G401 (cell line): ENCODE results near the gene REN. TPM values are rescaled to one million over a fixed set of nuclear protein-coding genes. Genes with fewer than 3 reads are reported as not detected.
A peak's percentile ranks its signal among the peaks of the same experiment; 100 is the strongest.

Source experiments
- DNase-seq: peaks from one replicate; pipeline ENCODE4 v3.0.0-alpha.2; 2015; ENCODE audit warnings: low spot score
- in situ Hi-C: cut with HindIII; loops from 2 replicates; pipeline ENCODE4 v1.10.0; 2016; ENCODE audit warnings: low sequenced_read_pairs, mixed read lengths
- total RNA-seq: library from RNA; depleted of rRNA; stranded (reverse); fragments of >200 nt; shearing (Covaris generic); gene quantifications from 2 replicates; pipeline ENCODE4 v1.2.3, GENCODE V29; 2014; rRNA removed

Gene REN
- not detected in 2 replicates for total RNA-seq

DNA sequence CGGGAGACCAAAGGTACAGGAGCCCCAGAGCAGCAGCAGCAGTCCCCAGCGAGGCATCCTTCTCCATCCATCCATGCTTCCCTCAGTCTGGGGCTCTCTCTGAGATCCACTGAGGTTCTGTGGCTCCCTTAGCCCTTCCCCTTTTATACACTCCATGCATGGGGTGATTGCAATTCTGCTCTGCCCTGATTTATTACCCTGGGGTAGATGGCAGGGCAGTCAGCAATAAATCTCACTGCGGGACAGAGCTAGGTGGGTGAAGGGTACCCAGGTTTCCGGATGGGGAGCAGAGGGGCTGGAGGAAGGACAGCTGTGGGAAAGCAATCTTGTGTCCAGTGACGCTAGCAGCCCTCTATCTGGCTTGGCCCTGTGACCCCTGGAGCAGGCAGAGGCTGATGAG is at the start of gene REN:
Gene REN (minus strand): TSS at position 119 of the 400 bp plus-strand sequence. CDS start 44 bp downstream, at position 75.
- no peak for DNase-seq
- in situ Hi-C loops = no loop called here

DNA sequence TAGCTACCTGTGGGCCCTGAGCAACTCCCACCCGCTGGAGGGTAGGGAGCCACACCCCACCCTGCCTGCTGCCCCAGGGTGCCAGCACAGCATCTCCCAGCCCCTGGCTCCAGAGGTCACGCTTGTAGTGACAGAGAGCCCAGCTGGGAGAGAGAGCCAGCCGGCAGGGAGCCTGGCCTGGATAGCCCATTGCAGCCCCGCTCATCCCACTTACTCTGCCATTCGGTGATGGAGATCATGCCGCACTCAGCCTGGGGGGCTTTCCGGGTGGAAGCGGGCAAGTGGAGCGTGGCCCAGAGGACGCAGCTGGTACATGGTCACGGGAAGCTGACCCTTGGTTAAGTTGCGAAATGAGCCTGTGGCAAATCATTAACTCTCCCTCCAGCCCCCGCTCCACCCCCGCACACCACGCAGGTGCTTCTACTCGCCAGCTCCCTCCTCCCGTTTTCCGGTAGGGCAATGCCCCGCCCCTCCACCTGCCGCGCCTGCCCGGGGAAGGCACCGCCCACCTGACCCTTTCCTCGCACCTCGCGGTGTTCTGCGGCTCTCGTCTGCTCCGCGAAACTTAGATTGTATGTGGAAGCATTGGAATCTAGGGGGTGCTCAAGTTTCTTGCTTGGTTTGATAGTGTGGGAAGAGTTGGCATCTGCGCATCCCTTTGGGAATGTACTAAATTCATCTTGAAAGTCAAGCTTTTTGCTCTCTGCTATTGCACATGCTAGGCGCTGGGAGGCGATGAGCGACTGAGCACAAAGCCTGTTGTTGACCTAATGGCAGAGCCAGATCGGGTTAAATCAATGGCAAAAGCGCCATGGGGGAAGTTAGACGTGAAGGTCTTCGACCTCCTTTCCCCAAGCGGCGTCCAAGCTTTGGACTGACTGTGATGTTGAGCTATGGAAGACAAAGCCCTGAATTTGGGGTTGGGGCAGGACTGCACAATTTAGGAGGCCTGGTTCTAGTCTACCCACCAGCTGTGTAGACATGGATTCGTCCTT is 47.8 kb upstream of the REN start, which contains the start of gene GOLT1A:
Gene GOLT1A (minus strand): TSS at position 321 of the 995 bp plus-strand sequence. CDS start 82 bp downstream, at position 239.
- DNase-seq = peak; percentile 62
- in situ Hi-C loops = no loop called here

DNA sequence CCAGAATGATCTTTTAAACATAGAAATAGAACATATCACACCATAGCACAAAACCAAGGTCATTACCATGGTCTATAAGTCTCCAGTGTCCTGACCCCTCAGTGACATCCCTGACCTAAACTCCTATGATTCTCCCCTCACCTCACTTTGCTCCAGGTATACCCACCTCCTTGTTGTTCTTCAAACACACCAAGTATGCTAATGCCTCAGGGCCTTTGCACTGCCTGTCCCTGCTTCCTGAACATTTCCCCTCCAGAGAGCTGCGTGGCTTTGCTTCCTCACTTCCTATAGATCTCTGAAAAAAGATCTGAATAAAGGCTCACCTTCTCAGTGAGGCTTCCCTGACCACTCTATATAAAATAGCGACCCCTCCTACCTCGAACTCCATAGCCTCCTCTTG is 46.6 kb upstream of the REN start:
- DNase-seq = no peak
- in situ Hi-C loops = no loop called here

DNA sequence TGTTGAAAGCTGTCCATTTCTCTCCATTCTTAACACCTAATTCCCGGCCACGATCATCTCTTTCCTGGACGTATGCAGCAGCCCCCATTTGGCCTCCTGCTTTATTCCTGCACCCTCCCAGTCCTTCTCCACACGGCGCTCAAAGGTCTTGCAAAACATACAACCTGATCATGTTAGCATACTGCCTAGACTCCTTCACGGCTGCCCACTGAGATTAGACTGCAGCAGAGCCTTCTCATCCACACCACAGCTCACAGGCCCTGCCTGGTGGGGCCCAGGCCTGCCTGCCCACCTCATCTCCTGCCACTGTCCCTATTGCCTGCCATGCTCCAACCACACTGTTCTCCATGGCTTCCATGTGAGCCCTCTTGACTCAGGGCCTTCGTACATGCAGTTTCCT is 44.9 kb upstream of the REN start:
- in situ Hi-C loops = no loop called here

DNA sequence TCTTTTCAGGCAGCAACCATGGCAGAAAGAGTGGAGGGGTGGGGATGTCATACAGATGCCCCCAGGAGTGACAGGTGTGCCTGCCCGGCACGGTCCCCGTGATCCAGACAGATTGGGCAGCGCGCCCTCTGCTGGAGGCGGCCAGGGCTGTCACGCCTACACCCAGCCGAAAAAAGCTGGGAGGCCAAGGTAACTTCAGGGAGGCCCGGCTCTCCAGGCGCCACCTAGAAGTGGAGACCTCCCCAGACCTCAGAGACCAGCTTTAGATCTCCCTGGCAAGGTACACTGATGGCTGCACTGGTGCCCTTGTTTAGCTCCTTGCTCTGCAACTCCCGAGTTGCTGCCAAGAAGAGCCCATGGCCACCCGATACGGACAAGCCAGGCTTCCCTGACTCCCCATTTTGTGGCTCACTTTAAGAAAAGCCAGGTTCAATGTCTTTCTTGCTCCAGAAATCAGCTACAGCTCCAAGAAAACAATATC is 41.0 kb upstream of the REN start:
- peak; percentile 52 for DNase-seq
- in situ Hi-C loops = no loop called here

More for the DNA sequence above, 44.9 kb upstream of the REN start:
- no peak for DNase-seq

DNA sequence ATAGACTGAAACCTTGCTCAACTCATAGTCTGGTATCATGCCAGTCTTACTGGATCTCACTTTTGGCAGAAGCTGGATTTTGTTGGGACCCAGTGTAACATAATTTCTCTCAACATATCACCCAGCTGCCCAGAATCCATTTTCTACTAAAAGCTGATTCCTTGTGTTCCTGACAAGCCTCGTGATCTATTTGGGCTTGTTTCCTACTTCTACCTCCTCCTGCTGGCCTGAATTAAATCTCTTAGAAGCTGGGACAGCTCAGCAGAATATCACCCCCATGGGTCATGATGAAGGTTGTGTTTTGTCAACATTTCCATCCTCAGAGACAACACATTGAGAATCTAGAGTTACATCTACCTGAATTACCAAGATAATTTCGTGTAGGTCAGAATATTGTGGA is 40.0 kb upstream of the REN start:
- in situ Hi-C loops = no loop called here

DNA sequence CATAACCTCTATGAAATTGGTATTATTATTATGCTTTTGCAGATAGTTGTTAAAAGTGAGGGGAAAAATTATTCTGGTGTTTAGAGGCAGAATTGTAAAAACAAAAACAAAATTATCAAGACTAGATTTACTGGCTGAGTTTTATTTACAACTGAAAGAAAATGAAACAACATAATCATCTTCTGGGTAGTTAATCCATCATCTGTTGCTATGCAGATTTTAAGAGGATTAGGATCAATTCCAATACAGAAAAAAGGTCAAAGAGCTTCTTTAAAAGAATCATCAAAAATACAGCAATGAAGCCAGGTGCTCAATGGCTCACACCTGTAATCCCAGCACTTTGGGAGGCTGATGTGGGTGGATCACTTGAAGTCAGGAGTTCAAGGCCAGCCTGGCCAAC is 39.3 kb upstream of the REN start:
- in situ Hi-C loops = no loop called here
- DNase-seq = no peak

More for the DNA sequence above, 40.0 kb upstream of the REN start:
- no peak for DNase-seq

DNA sequence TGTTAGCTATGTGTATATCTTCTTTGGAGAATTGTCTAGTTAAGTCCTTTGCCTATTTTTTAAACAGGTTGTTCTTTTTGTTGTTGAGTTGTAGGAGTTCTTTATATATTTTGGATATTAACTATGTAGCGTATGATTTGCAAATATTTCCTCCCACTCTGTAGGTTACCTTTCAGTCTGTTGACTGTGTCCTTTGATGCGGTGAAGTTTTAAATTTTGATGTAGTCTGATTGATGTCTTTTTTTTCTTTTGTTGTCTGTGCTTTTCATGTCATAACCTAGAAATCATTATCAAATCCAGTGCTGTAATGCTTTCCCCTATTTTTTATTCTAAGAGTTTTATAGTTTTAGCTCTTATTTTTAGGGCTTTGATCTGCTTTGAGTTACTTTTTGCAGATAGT is 38.8 kb upstream of the REN start:
- in situ Hi-C loops = no loop called here
- DNase-seq = no peak

DNA sequence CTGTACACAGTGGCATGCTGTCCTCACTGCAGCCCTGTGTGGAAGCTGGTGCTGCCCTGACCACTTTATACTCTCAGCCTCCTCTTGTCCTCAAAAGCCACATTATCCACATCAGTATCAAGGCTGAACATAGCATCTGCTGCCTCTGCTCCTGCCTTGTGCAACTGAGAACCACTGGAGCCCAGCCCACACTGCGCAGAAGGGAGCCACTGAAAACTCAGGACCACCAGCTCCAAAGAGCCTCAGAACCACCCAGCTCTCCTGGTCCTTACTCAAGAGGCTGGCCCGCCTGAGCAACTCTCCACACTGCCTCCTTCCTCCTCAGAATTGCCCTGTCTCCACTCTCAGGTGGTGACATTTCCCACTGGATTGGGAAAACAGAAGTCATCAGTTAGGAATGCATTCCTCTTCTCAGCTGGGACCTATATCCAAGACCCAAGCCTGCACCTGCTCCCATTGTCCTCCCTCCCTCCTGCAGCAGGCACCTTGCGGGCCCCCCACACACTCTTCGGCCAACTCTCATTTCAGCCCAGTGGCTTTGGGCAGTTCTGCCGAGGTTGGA is 37.1 kb upstream of the REN start:
- in situ Hi-C loops = no loop called here
- DNase-seq = no peak

DNA sequence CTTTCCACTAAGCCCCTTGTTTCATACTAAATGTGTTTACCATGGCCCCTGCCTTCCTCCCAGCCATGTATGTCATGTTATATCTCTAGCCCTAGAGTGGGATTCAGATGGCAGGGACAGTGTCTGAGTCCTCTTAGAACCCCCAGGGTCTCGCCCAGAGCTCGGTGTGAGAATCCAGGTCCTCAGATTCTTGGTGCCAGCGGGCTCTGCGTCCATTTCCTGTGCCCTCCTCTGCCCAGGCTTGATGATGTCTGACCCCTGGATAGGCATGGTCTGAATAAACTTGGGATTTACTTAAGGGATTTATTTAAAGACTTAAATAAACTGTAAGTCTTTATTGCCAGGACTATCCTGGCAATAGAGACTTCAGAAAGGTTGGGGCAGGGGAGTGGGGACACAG is 36.3 kb upstream of the REN start:
- in situ Hi-C loops = no loop called here
- DNase-seq = no peak

DNA sequence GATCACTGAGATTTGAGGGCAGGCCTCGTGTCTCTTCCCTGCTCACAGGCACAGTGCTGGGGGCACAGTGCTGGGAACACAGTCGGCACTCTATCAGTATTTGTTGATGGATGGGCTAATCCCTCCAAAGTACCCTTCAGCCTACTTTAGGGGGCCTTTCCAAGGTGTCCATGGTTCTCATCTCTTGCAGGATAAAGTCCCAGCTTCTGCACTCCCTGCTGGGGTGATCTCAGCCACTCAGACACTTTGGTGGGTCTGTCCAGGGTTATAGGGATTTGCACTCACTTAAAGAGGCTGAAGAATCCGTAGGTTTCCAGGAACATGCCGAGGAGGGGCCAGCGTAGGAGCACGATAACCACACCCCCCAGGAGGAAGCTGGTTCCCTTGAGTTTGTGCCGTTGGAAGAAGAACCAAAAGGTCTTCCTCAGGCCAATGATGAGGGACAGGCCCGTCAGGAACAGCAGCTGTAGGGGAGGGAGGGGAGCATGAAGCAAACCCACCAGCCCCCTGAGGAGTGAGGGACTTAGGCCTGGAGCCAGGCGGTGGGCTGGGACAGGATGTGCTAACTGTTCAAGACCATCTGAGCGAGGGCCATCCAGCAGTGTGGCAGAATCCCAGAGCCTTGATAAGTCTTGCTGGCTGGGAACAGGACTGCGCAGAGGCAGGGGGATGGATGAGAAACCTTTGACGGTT is 35.4 kb upstream of the REN start:
- in situ Hi-C loops = no loop called here
- DNase-seq = no peak

DNA sequence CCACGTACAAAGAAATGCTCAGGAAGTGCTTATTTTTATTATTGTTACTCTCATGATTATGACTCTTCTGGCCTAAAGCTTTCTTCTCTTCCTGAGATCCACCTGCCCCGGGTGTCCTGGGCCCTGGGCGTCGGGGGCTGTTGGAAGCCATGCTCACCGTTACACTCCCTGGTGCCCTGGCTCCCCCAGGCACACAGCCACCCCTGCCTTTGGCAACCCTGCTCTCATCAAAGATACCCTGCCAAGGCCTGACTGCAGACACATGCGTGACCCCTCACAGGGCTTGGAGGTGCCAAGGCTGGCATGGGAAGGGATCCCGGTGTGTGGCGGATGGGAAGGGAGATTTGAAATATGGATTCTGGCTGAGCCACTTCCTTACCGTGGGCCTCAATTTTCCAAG is 33.4 kb upstream of the REN start:
- in situ Hi-C loops = no loop called here

DNA sequence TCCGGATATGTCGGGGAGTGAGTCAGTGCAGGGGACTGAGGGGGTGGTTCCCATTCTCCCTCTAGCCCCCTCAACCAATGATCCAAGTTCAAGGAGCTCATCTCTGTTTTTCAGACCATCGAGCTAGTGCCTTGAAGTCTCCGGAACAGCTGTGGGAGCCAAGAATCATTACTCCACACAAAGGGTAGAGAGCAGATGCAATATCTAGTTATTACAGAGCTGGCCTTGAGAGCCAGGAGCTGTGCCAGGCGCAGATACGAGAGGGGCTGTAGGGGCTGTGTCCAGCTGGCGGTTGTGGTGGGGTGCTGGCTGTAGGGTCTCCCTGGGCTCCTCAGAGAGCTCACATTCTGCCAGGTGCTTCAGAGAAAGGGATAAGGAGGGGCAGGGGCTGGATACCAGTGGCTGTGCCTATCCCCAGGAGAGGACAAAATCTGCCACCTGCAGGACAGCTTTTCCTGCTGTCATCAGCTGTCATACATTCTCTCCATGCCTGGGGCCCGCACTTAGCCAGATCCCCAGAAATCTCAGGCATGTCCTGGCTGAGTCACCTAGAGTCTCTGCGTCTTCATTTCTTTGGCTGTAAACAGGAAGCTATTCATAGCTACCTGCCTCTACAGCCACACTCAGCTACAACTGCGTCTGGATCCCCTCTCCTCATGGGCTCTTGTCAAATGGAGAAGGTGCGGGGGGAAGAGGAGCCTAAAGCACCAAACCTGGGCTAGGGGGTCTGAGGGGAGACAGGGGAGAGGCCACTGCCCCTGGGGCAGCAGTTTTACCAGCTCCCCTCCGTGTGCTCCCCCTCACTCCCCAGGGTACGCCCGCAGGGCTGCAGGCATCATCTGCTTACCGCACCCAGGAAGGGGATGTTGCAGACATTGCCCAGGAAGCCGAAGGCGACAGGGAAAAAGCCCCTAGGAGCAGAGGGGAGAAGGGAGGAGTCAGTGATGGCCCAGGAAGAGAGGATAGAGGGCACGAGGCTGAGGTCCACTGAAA is 32.5 kb upstream of the REN start:
- peak; percentile 12 for DNase-seq
- in situ Hi-C loops = no loop called here

More for the DNA sequence above, 33.4 kb upstream of the REN start:
- no peak for DNase-seq

DNA sequence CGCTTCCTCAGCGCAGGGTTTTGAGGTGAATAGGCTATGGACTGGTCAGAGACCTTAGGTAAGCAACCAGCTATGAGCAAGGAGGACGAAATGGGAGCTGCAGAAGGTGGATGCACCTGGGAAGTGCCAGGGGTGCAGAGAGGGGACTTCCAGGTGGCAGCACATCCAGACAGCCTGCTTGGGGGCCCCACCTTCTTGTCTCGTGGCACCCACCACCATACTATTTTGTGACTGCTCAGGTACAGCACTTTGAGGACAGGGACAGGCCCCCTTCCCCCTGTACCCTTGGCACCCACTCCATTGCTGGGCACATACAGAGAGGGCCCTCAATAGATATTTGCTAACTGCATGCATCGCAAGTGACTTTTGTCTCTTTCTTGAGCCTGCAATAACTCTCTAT is 30.9 kb upstream of the REN start:
- no peak for DNase-seq
- in situ Hi-C loops = no loop called here

DNA sequence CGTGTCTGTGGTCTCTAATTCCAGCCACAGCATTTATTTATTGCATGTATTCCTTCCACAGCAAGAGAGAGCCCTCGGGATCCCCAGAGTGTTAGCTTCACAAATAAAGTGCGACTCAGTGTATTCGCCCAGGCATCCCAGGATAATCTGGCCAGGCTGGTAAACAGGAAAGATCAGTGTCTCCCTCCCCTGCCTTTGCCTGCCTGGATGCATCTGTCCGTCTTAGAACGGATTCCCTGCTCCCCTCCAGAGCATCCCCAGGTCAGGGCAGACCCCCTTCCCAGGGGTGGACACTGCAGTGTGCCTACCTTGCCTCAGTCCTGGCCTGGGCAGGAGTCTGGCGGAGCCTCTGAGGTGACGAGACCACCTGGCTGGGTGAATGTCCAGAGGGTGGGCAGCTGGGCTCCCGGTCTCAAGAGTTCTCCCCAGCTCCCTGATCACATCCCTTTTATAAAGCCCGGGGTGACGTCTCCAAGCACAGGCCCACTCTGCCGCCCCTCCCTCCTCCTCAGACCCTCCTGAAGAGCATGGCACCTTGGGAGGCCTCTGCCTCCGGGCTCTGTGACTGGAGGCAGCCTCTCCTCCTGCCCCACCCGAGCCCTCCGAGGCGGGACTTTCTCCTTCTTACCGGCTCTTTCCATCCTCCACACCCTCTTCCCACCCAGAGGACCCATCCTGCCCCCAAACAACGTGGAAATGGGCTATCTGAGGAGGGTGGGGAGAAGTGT is 30.1 kb upstream of the REN start, which contains the start of gene KISS1:
Gene KISS1 (minus strand): TSS at position 424 of the 728 bp plus-strand sequence. CDS start 3,615 bp downstream, outside the sequence.
- in situ Hi-C loops = no loop called here
- no peak for DNase-seq

DNA sequence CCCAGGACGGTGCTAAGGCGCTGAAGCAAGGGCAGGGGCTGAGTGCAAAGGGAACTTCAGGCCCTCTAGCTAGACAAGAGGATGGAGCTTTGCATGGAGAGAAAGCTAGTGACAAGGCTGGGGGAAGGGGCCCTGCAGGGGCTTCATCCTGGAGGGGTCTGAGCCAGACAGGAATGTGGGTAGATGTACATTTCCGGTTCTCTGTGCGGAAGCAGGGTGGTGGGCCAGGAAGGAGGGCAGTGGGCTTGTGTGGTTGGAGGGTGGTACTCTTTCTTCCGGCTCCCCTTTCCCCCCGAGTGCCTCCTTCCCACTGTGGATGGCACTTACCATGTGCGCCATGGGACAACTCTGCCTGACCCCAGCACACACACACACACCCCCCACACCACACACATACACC is 28.6 kb upstream of the REN start:
- in situ Hi-C loops = no loop called here
- no peak for DNase-seq

DNA sequence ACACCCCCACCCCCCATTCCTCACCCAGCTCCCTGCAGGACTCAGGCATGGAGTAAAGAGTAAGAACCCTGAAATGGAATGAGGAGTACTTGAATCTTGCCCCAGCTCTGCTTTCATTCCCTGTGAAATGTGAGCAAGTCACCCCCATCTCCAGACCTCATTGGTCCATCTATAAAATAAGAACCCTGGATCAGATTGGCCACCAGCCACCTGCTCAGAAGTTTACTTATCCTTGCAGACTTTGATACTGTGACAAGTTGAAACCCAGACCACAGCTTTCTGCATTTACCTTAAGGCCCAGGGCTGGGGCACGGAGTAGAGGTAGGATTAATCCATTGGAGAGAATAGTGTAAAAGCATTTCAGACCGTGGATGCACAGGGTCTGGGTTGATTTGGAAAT is 27.9 kb upstream of the REN start:
- in situ Hi-C loops = no loop called here

More for the DNA sequence above, 27.9 kb upstream of the REN start:
- no peak for DNase-seq
